HepG2 (cell line): ENCODE results near the gene CCT3. TPM values are rescaled to one million over a fixed set of nuclear protein-coding genes. Genes with fewer than 3 reads are reported as not detected.

ENCODE experiments used
- ATAC-seq: fragments of 200-7000 bp; cut with Tn5 transposase; 3 replicates; pipeline ENCODE4 v1.9.1; 2020; ENCODE audit warnings: mild to moderate bottlenecking, moderate library complexity
- BruUV-seq: library from RNA; stranded (reverse); fragments of 400-500 nt; replicated peaks from 2 replicates; lab custom pipeline; 2021; lab: Mats Ljungman, UMichigan
- CTCF ChIA-PET: fragments of 300-600 bp; formaldehyde crosslinking; extraction: SDS; loops from one replicate; lab custom pipeline; 2021; ENCODE audit warnings: low total read pairs, inconsistent platforms, low intra/inter-chr PET ratio; lab: Yijun Ruan, JAX
- POLR2A ChIA-PET: fragments of 350-600 bp; sonication (Branson Sonifier 250); formaldehyde crosslinking; loops from one replicate; lab custom pipeline; 2020; ENCODE audit warnings: antibody characterized with exemption, inconsistent platforms; lab: Yijun Ruan, JAX
- DNase-seq: peaks from one replicate; pipeline ENCODE4 v3.0.0-alpha.2; 2015; ENCODE audit warnings: low spot score
- FAIRE-seq: peaks from 3 replicates; lab custom pipeline; 2011; peaks lifted over from hg19 to GRCh38; lab: Jason Lieb, UNC
- H2AFZ ChIP-seq: one replicate; pipeline ENCODE4 v1.6.1; 2011; ENCODE audit warnings: low read length, inconsistent platforms
- H3K27ac ChIP-seq: fragments of 300-600 bp; 3 replicates; pipeline ENCODE4 v1.8.0; 2011; ENCODE audit warnings: mixed run types, mild to moderate bottlenecking, mixed read lengths, low read length, inconsistent platforms; ENCODE audit not compliant: insufficient read depth; ENCODE audit errors: extremely low read length
- H3K27me3 ChIP-seq, 2 experiments: fragments of 200-600 bp in 1 of 2; 2 replicates in 1 of 2; 3 replicates in 1 of 2; pipeline versions ENCODE4 v1.6.0 to v1.8.0; 2011; ENCODE audit warnings: low read length in 2 of 2, mild to moderate bottlenecking in 2 of 2, moderate library complexity in 2 of 2, inconsistent platforms in 1 of 2; ENCODE audit not compliant: insufficient read depth in 2 of 2, control insufficient read depth in 1 of 2
- H3K36me3 ChIP-seq, 2 experiments: fragments of 200-600 bp in 1 of 2; replicated peaks in 1 of 2; 2 replicates in 1 of 2; 3 replicates in 1 of 2; pipeline versions ENCODE4 v1.5.1 to v1.8.0; 2011; ENCODE audit warnings: low read length in 2 of 2, inconsistent platforms in 1 of 2; ENCODE audit not compliant: insufficient read depth in 2 of 2, control insufficient read depth in 1 of 2
- H3K4me1 ChIP-seq: 2 replicates; pipeline ENCODE4 v1.5.1; 2012; ENCODE audit warnings: low read length, inconsistent platforms; ENCODE audit not compliant: insufficient read depth
- H3K4me2 ChIP-seq: 2 replicates; pipeline ENCODE4 v1.6.0; 2011; ENCODE audit warnings: low read depth, low read length, inconsistent platforms
- H3K4me3 ChIP-seq, 3 experiments: fragments of 200-600 bp in 1 of 3; sonication (generic), shearing (Covaris generic) in 1 of 3; replicated peaks in 1 of 3; 2 replicates each; pipeline ENCODE4 v1.5.1; 2011 to 2016; ENCODE audit warnings: low read length in 3 of 3, inconsistent platforms in 2 of 3, low read depth in 2 of 3, mild to moderate bottlenecking in 2 of 3, control low read depth in 1 of 3, mixed read lengths in 1 of 3; ENCODE audit not compliant: insufficient read depth in 1 of 3
- H3K79me2 ChIP-seq: one replicate; pipeline ENCODE4 v1.6.1; 2011; ENCODE audit warnings: low read length, inconsistent platforms; ENCODE audit not compliant: insufficient read depth
- H3K9ac ChIP-seq: 2 replicates; pipeline ENCODE4 v1.6.0; 2011; ENCODE audit warnings: mild to moderate bottlenecking, low read depth, low read length, inconsistent platforms; ENCODE audit not compliant: insufficient read depth
- H3K9me3 ChIP-seq: 2 replicates; pipeline ENCODE4 v1.5.1; 2012; ENCODE audit warnings: mild to moderate bottlenecking, low read length
- H4K20me1 ChIP-seq: 2 replicates; pipeline ENCODE4 v1.6.0; 2011; ENCODE audit warnings: inconsistent platforms, mild to moderate bottlenecking, low read length, moderate library complexity; ENCODE audit not compliant: insufficient read depth
- DRAP1 ChIP-seq: IDR thresholded peaks from 2 replicates; pipeline ENCODE4 v1.6.1; 2016; ENCODE audit warnings: missing genetic modification reagents, missing compliant biosample characterization
- GATAD1 ChIP-seq: IDR thresholded peaks from 2 replicates; pipeline ENCODE4 v1.6.1; 2016; ENCODE audit warnings: missing genetic modification reagents, missing compliant biosample characterization
- GTF3A ChIP-seq: sonication (generic); formaldehyde crosslinking; conservative IDR thresholded peaks from 2 replicates; pipeline ENCODE4 v1.4.0; 2020; ENCODE audit warnings: mild to moderate bottlenecking, missing genetic modification reagents
- NFYC ChIP-seq: IDR thresholded peaks from 2 replicates; pipeline ENCODE4 v1.6.1; 2016; ENCODE audit warnings: missing genetic modification reagents, missing compliant biosample characterization
- PHF8 ChIP-seq: sonication (generic); formaldehyde crosslinking; IDR thresholded peaks from 2 replicates; pipeline ENCODE4 v1.5.0; 2020; ENCODE audit warnings: missing genetic modification reagents
- PPARG ChIP-seq: conservative IDR thresholded peaks from 2 replicates; pipeline ENCODE4 v1.6.1; 2016; ENCODE audit warnings: missing biosample characterization, missing genetic modification reagents
- RXRA ChIP-seq: sonication (generic); formaldehyde crosslinking; IDR thresholded peaks from 2 replicates; pipeline ENCODE4 v1.5.1; 2020; ENCODE audit warnings: missing genetic modification reagents
- SAP130 ChIP-seq: IDR thresholded peaks from 2 replicates; pipeline ENCODE4 v1.6.1; 2016; ENCODE audit warnings: low read depth
- ZBTB42 ChIP-seq: sonication (generic); formaldehyde crosslinking; IDR thresholded peaks from 2 replicates; pipeline ENCODE4 v1.5.0; 2020; ENCODE audit warnings: mild to moderate bottlenecking, missing genetic modification reagents
- ZBTB8A ChIP-seq: sonication (generic); formaldehyde crosslinking; IDR thresholded peaks from 2 replicates; pipeline ENCODE4 v1.4.0; 2020; ENCODE audit warnings: mild to moderate bottlenecking, low read depth, missing genetic modification reagents, borderline replicate concordance
- ZNF652 ChIP-seq: IDR thresholded peaks from 2 replicates; pipeline ENCODE4 v1.6.1; 2016; ENCODE audit warnings: low read depth, borderline replicate concordance
- ZNF687 ChIP-seq: sonication (generic); formaldehyde crosslinking; IDR thresholded peaks from 2 replicates; pipeline ENCODE4 v1.5.1; 2020; ENCODE audit warnings: mild to moderate bottlenecking, missing genetic modification reagents, moderate library complexity
- ZNF770 ChIP-seq: sonication (generic); formaldehyde crosslinking; IDR thresholded peaks from 2 replicates; pipeline ENCODE4 v1.5.0; 2020; ENCODE audit warnings: mild to moderate bottlenecking, missing genetic modification reagents
- ZSCAN31 ChIP-seq: sonication (generic); formaldehyde crosslinking; IDR thresholded peaks from 2 replicates; pipeline ENCODE4 v1.5.0; 2020; ENCODE audit warnings: low read depth, mild to moderate bottlenecking, missing genetic modification reagents
- WGBS: methylation state at CpG from one replicate; pipeline ENCODE4 v1.1.6; 2017; ENCODE audit warnings: low lambda C conversion rate; 5-methylcytosine and 5-hydroxymethylcytosine counted together
- in situ Hi-C: cut with HindIII; loops from 2 replicates; pipeline ENCODE4 v1.10.0; 2017; ENCODE audit warnings: low pct_unique_long_range_greater_than_20kb; ENCODE audit not compliant: extremely low pct_ligation_motif_present
- intact Hi-C: fragments of 100-400 bp; cut with micrococcal nuclease; formaldehyde crosslinking; loops from one replicate; pipeline ENCODE4 v1.10.0; 2022; ENCODE audit not compliant: unreplicated experiment
- polyA plus RNA-seq, 8 experiments: library from polyadenylated mRNA; depleted of rRNA in 3 of 8; stranded (reverse) in 7 of 8; unstranded in 1 of 8; fragments of >200 nt; fragmentation: Illumina TruSeq in 4 of 8; extraction: Trizol in 4 of 8; gene quantifications; 2 replicates each; pipeline versions ENCODE4 v1.2.1 to v1.2.3, GENCODE V29; 2011 to 2016; ENCODE audit warnings: low read depth in 4 of 8, missing spikeins in 1 of 8, mixed read lengths in 1 of 8; ENCODE audit not compliant: insufficient read depth in 1 of 8
- total RNA-seq, 5 experiments: library from RNA; depleted of rRNA; stranded (reverse); fragments of >200 nt; fragmentation: Illumina TruSeq; extraction: Trizol; gene quantifications; 2 replicates each; pipeline ENCODE4 v1.2.3, GENCODE V29; 2016; ENCODE audit warnings: low read depth in 1 of 5

Gene CCT3
- total and polyA plus RNA-seq, 2 of the 13 experiments (the other 11 are each of a cell fraction or from before 2014, with no cell fraction given): 319 to 615 TPM

- no peak for TF ChIP-seq GTF3A (CRISPR knock-in tag)
- no peak for TF ChIP-seq ZBTB8A (CRISPR knock-in tag)
- TF ChIP-seq, all 625 proteins: peak for 48
These were observed 29.5 kb upstream of the CCT3 start (continued) for GRCh38 chr1:156367383-156368156.

DNA sequence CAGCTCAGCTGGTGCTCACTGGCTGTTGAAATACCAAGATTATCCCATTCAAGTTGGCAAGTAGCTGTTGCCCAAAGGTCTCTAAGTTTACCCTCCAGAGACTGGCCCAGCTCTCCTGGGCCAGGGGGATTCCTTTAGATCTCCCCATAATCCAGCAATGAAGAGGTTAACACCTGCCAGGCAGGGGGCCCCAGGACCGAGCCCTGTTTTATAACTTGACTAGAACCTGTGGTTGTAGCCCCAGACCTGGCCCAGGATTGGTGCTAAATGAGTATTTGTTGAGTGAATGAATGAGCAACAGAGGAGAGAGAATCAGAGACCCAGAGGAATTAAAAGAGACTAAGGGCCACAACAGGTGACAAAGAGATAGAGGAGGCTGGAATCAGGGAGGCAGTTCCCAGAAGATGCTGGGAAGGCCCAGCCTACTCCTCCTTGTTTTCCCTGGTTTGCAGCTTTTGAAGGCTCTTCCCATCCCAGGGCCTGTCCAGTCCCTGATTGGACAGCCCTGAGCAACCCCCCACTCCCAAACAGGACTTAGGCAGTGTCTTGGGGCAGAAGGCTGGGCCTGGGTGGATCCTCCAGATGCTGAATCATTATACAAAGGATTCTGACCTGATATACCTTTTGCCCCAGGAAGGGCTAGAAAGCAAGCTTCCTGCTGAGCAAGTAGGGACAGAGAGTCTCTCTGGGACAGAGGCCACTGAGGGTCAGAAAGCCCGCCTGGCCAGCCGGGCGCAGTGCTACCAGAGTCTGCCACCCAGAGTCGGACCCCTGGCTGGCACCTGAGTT, 28.5 kb upstream of the CCT3 start:
- CTCF ChIA-PET: no interaction called here
- WGBS: 13% methylated on average over 1 of the region's 5 CpGs
- ATAC-seq: peak; percentile 12
- POLR2A ChIA-PET: interaction anchor here (0.5 to 8.5 kb wide), 5 partner anchors 15 to 1759 kb away, joined by 3 to 189 read pairs (median 4); partner anchors contain the start of genes ADAR, CCT3 and TSACC
- H3K4me2 ChIP-seq: peak overlapping the region; percentile 98
- no peaks in the 10 kb centered on the region for H3K36me3 ChIP-seq
- FAIRE-seq: no peak
- intact Hi-C loops (no loop called here), in situ Hi-C loops (no loop called here)
- H3K27me3 ChIP-seq: no peaks in the 10 kb centered on the region; a peak in 1 of 5 replicates
- no peak for DNase-seq
- H3K4me3 ChIP-seq: peak overlapping the region; percentile 70 to 91 (median 90)
- no peaks in the 10 kb centered on the region for H4K20me1 ChIP-seq
- H3K9me3 ChIP-seq: no peaks in the 10 kb centered on the region
- H3K27ac ChIP-seq: peak overlapping the region; percentile 98
- H2AFZ ChIP-seq: no peak overlapping the region
- peaks cover 19% of the 10 kb centered on the region for H3K79me2 ChIP-seq
- peak overlapping the region; percentile 90 for H3K9ac ChIP-seq
- peaks cover 62% of the 10 kb centered on the region for H3K4me1 ChIP-seq
- BruUV-seq: no TSS peak
- no peak for TF ChIP-seq SAP130 (CRISPR knock-in tag)
- 0 out of 2 replicates have a peak, but pooled peaks have one; percentile 10 for TF ChIP-seq ZNF770 (CRISPR knock-in tag)
- peak; percentile 83 for TF ChIP-seq ZNF652 (CRISPR knock-in tag)
- TF ChIP-seq NFYC (CRISPR knock-in tag): 0 out of 2 replicates have a peak, but pooled peaks have one; percentile 13
- no peak for TF ChIP-seq RXRA (CRISPR knock-in tag)
- no peak for TF ChIP-seq ZSCAN31 (CRISPR knock-in tag)
- TF ChIP-seq ZBTB42 (CRISPR knock-in tag): peak; percentile 21; the same call in 1 of the 2 replicates
- TF ChIP-seq DRAP1 (CRISPR knock-in tag): 0 out of 2 replicates have a peak, but pooled peaks have one; percentile 9
- TF ChIP-seq GATAD1 (CRISPR knock-in tag): 0 out of 2 replicates have a peak, but pooled peaks have one; percentile 2
- TF ChIP-seq PPARG (CRISPR knock-in tag): peak; percentile 70
- TF ChIP-seq ZNF687 (CRISPR knock-in tag): 0 out of 2 replicates have a peak, but pooled peaks have one; percentile 48
- TF ChIP-seq PHF8 (CRISPR knock-in tag): peak; percentile 34; the same call in 1 of the 2 replicates
